M059J (cell line): ENCODE results near the gene ADAT2. TPM values are rescaled to one million over a fixed set of nuclear protein-coding genes. Genes with fewer than 3 reads are reported as not detected.
A peak's percentile ranks its signal among the peaks of the same experiment; 100 is the strongest.
"Not testable (repeated sequence)": the region's sequence is repeated elsewhere in the genome, so short reads cannot be mapped to it uniquely, and the experiment has no call there.

ENCODE experiments used
- DNase-seq: peaks from one replicate; pipeline ENCODE4 v3.0.0-alpha.2; 2012; ENCODE audit warnings: low read depth
- total RNA-seq: library from RNA; depleted of rRNA; stranded (reverse); fragments of >200 nt; shearing (Covaris generic); gene quantifications from 2 replicates; pipeline ENCODE4 v1.2.3, GENCODE V29; 2014; rRNA removed

The ADAT2 gene
- 2.7 and 6.2 TPM in 2 replicates for total RNA-seq

GRCh38 chr6:143450453-143451371 lies at the start of gene ADAT2, which contains the start of gene PEX3:
Gene ADAT2 (minus strand): TSS chr6:143450695. CDS start chr6:143450658, 37 bp downstream.
Gene PEX3 (plus strand): TSS chr6:143450805. CDS start chr6:143451043, 238 bp downstream.
- DNase-seq: peak; percentile 95

- DNase-seq: peak; percentile 17
These were observed 47.9 kb upstream of the ADAT2 start for GRCh38 chr6:143498428-143498827.

- DNase-seq: no peak
These were observed 46.5 kb upstream of the ADAT2 start for GRCh38 chr6:143496974-143497373.

- DNase-seq: peak; percentile 55
These were observed 40.3 kb upstream of the ADAT2 start for GRCh38 chr6:143490775-143491174.

- no peak for DNase-seq
These were observed 39.7 kb upstream of the ADAT2 start for GRCh38 chr6:143490244-143490643.

- no peak for DNase-seq
These were observed 36.3 kb upstream of the ADAT2 start for GRCh38 chr6:143486752-143487151.

GRCh38 chr6:143485967-143486366 lies 35.5 kb upstream of the ADAT2 start:
- DNase-seq: no peak

GRCh38 chr6:143482593-143482992 lies 32.1 kb upstream of the ADAT2 start:
- no peak for DNase-seq

- no peak for DNase-seq
These were observed 28.1 kb upstream of the ADAT2 start for GRCh38 chr6:143478479-143479062.

- DNase-seq: no peak
These were observed 26.1 kb upstream of the ADAT2 start for GRCh38 chr6:143476545-143476944.

GRCh38 chr6:143471822-143472221 lies 21.3 kb upstream of the ADAT2 start:
- DNase-seq: no peak

GRCh38 chr6:143468823-143469222 lies 18.3 kb upstream of the ADAT2 start:
- DNase-seq: not testable (repeated sequence)

GRCh38 chr6:143468026-143468425 lies 17.5 kb upstream of the ADAT2 start:
- DNase-seq: no peak

GRCh38 chr6:143465546-143465945 lies 15.1 kb upstream of the ADAT2 start:
- DNase-seq: no peak

- DNase-seq: peak; percentile 31
These were observed 7.3 kb upstream of the ADAT2 start for GRCh38 chr6:143457563-143458359.

- peak; percentile 17 for DNase-seq
These were observed 1.0 kb upstream of the ADAT2 start for GRCh38 chr6:143451531-143451930.

GRCh38 chr6:143449714-143450452 lies 612 bp downstream of the ADAT2 start:
- peak; percentile 69 for DNase-seq

- no peak for DNase-seq
These were observed 1.3 kb downstream of the ADAT2 start for GRCh38 chr6:143449082-143449713.

GRCh38 chr6:143447865-143448264 lies 2.6 kb downstream of the ADAT2 start:
- DNase-seq: not testable (repeated sequence)

GRCh38 chr6:143443096-143443495 lies 7.4 kb downstream of the ADAT2 start:
- DNase-seq: no peak
